Cardiac muscle cell (in vitro differentiated cells and primary cell): Measurements from ENCODE around the gene PHF20. TPM values are rescaled to one million over a fixed set of nuclear protein-coding genes. Genes with fewer than 3 reads are reported as not detected.
"Not testable (repeated sequence)": the region's sequence is repeated elsewhere in the genome, so short reads cannot be mapped to it uniquely, and the experiment has no call there.

Experiments used
- DNase-seq, 2 donors: peaks; one replicate each; pipeline versions ENCODE4 v3.0.0 to v3.0.0-alpha.2; 2010 to 2017; ENCODE audit warnings: low read depth in 1 of 2, low spot score in 1 of 2
- H3K27ac ChIP-seq: fragments of 200-600 bp; sonication (generic); 2 replicates; pipeline ENCODE4 v1.5.1; 2016
- H3K27me3 ChIP-seq: fragments of 200-600 bp; sonication (generic); 2 replicates; pipeline ENCODE4 v1.6.0; 2016; ENCODE audit warnings: control low read depth
- H3K36me3 ChIP-seq: fragments of 200-600 bp; sonication (generic); 2 replicates; pipeline ENCODE4 v1.5.1; 2016; ENCODE audit warnings: control low read depth
- H3K4me1 ChIP-seq: fragments of 200-600 bp; sonication (generic); 2 replicates; pipeline ENCODE4 v1.8.1; 2017; ENCODE audit warnings: low read depth, mild to moderate bottlenecking, mixed run types
- H3K4me3 ChIP-seq: fragments of 200-600 bp; sonication (generic); 2 replicates; pipeline ENCODE4 v1.5.1; 2016; ENCODE audit warnings: mild to moderate bottlenecking
- H3K9me3 ChIP-seq: fragments of 200-600 bp; sonication (generic); 2 replicates; pipeline ENCODE4 v1.5.1; 2017; ENCODE audit warnings: low read depth, mild to moderate bottlenecking, control low read depth
- polyA plus RNA-seq: library from polyadenylated mRNA; unstranded; fragments of >200 nt; fragmentation: Nextera tagmentation; extraction: Ambion mirVana; gene quantifications from 2 replicates; pipeline ENCODE4 v1.2.1, GENCODE V29; 2016
- total RNA-seq: library from RNA; depleted of rRNA; stranded (reverse); fragments of >200 nt; gene quantifications from 2 replicates; pipeline ENCODE4 v1.2.3, GENCODE V29; 2016
- TF ChIP-seq, protein P1 (sequence below): IDR thresholded peaks from 2 replicates; pipeline ENCODE4 v1.5.1; 2012; ENCODE audit warnings: low read depth, mild to moderate bottlenecking, low read length

PHF20 gene
- total and polyA plus RNA-seq, 2 experiments from 2014 or later: 42.0 to 49.6 TPM

DNA sequence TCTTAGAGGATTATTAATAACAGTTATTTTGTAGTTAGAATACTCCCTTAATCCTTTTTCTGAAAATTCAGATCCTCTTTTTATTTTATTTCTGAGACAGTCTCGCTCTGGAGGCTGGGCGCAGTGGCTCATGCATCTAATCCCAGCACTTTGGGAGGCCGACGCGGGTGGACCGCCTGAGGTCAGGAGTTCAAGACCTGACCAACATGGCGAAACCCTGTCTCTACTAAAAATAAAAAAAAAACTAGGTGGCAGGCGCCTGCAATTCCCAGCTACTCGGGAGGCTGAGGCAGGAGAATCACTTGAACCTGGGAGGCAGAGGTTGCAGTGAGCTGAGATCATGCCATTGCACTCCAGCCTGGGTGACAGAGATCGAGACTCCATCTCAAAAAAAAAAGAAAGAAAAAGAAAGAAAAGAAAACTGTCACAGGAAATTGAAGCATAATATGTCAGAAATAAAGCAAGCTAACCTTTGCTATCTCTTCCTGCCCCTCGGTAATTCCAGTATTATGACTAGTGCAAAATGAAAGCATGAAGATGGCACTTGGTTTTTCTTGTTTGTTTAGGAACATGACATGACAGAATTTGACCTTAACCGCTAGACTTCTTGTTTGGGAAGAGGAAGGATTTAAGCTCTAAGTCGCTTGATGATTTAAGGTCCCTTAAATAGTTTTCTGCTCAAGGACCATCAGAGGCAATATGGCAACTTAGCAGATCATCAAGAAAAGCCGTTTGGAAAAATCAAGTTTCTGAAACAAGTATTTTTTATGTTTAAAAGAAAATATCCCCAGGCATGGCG lies 27.9 kb upstream of the PHF20 start:
- peak overlapping the region; percentile 99 for H3K27ac ChIP-seq

DNA sequence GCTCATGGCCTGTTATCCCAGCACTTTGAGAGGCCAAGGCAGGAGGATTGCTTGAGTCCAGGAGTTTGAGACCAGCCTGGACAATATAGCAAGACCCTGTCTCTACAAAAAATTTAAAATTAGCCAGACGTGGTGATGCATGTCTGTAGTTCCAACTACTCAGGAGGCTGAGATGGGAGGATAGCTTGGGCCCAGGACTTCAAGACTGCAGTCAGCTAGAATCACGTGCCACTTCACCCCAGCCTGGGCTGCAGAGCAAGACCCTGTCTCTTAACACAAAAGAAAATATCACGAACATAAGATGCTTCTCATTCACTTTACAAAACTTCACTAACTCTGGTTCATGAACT lies 27.3 kb upstream of the PHF20 start:
- not testable (repeated sequence) for H3K9me3 ChIP-seq, DNase-seq, H3K27ac ChIP-seq, H3K4me3 ChIP-seq, H3K27me3 ChIP-seq
- Histone ChIP-seq H3K36me3 (peaks cover 16% of the 10 kb centered on the region), H3K4me1 (peaks cover 18% of the 10 kb centered on the region)

More for the DNA sequence above, 27.9 kb upstream of the PHF20 start:
- no peak overlapping the region for H3K4me3 ChIP-seq
- DNase-seq: no peak
- H3K36me3 ChIP-seq: peaks cover 22% of the 10 kb centered on the region
- peaks cover 23% of the 10 kb centered on the region for H3K4me1 ChIP-seq
- H3K9me3 ChIP-seq: no peaks in the 10 kb centered on the region
- no peaks in the 10 kb centered on the region for H3K27me3 ChIP-seq
- TF ChIP-seq, protein P1, sequence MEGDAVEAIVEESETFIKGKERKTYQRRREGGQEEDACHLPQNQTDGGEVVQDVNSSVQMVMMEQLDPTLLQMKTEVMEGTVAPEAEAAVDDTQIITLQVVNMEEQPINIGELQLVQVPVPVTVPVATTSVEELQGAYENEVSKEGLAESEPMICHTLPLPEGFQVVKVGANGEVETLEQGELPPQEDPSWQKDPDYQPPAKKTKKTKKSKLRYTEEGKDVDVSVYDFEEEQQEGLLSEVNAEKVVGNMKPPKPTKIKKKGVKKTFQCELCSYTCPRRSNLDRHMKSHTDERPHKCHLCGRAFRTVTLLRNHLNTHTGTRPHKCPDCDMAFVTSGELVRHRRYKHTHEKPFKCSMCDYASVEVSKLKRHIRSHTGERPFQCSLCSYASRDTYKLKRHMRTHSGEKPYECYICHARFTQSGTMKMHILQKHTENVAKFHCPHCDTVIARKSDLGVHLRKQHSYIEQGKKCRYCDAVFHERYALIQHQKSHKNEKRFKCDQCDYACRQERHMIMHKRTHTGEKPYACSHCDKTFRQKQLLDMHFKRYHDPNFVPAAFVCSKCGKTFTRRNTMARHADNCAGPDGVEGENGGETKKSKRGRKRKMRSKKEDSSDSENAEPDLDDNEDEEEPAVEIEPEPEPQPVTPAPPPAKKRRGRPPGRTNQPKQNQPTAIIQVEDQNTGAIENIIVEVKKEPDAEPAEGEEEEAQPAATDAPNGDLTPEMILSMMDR: no peak

DNA sequence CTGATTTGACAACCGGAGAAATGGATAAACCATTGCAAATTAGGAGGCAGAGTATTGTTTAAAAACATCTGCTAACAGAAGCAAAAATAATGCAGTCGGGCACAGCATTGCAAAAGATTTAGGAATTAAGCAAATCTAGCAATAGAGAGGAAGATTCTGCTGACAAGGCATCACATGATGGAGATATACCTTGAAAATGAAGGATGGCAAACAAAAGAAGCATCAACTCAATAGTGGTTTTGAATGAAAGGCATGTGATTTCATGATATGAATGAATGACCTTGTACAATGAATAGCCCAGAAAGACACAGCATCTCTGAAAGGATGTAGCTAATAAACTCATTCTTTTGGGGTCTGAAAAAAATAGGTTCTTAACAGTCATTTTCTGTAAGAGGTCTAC lies 21.2 kb upstream of the PHF20 start:
- H3K27ac ChIP-seq: no peak overlapping the region
- H3K9me3 ChIP-seq: no peaks in the 10 kb centered on the region
- H3K4me1 ChIP-seq: no peaks in the 10 kb centered on the region
- no peak overlapping the region for H3K4me3 ChIP-seq
- peaks cover 10% of the 10 kb centered on the region for H3K27me3 ChIP-seq
- no peaks in the 10 kb centered on the region for H3K36me3 ChIP-seq
- no peak for DNase-seq
- TF ChIP-seq, protein P1: no peak

DNA sequence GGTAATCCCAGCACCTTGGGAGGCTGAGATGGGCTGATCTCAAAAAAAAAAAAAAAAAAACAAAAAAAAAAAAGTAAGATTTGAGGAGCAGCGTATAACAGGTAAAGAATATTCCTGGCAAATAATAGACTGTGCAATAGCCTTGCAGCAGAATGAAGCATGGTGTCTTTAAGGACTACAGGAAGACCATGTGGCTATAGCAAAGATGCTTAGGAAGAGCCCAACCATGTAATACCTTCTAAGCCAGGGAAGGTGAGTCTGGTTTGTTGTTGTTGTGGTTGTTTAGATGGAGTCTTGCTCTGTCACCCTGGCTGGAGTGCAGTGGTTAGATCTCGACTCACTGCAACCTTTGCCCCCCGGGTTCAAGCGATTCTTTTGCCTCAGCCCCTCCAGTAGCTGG lies 15.4 kb upstream of the PHF20 start:
- H3K4me1 ChIP-seq: no peaks in the 10 kb centered on the region
- no peaks in the 10 kb centered on the region for H3K27me3 ChIP-seq
- TF ChIP-seq, protein P1: no peak
- no peaks in the 10 kb centered on the region for H3K9me3 ChIP-seq
- no peak for DNase-seq
- H3K27ac ChIP-seq: no peak overlapping the region
- H3K4me3 ChIP-seq: no peak overlapping the region
- no peaks in the 10 kb centered on the region for H3K36me3 ChIP-seq

DNA sequence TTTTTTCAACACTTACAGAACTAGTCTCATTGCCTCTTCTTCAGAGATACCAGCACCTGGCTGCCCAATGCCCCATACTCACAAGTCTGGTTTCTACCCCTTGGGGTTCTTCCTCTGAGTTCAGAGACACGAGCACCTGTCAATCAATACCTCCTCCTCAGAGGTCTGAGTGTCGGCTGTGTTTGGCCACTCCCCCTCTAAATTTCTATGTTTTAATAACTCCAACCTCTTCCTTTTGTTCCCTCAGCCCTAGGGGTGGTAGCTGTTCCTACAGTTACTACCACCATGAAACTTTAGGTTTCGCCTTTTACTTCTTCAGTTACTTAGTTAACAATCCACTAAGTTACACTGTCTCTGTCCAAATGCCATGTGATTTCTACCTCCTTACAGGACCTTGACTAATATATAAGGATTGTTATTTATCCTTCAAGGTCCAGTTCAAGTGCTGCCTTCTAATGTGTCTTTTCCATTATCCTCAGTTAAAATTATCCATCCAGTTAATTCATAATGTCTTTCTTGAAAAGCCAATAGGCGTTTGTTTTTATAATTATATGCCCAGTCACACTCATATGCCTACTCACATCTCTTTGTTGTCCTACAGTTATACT lies 14.6 kb upstream of the PHF20 start:
- Histone ChIP-seq H3K36me3 (no peaks in the 10 kb centered on the region), H3K27me3 (no peaks in the 10 kb centered on the region), H3K4me1 (no peaks in the 10 kb centered on the region), H3K9me3 (no peaks in the 10 kb centered on the region), H3K4me3 (no peak overlapping the region), H3K27ac (no peak overlapping the region)
- no peak for DNase-seq
- TF ChIP-seq, protein P1: no peak

DNA sequence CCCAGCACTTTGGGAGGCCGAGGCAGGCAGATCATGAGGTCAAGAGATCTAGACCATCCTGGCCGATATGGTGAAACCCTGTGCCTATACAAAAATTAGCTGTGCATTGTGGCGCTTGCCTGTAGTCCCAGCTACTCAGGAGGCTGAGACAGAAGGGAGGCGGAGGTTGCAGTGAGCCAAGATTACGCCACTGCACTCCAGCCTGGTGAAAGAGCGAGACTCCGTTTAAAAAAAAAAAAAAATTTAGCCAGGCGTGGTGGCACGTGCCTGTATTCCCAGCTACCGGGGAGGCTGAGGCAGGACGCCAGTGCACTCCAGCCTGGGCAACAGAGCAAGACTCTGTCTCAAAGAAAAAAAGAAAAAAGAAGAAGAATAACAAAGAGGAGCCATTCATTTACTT lies 10.3 kb upstream of the PHF20 start:
- not testable (repeated sequence) for H3K27me3 ChIP-seq, H3K36me3 ChIP-seq, H3K9me3 ChIP-seq, H3K4me3 ChIP-seq, DNase-seq, H3K4me1 ChIP-seq, H3K27ac ChIP-seq
